Head of caudate nucleus (tissue), 42 donors: ENCODE measurements around the gene NEK8.

ENCODE experiments used
- DNase-seq, 42 donors: peaks; one replicate each; pipeline versions ENCODE4 v3.0.0 to v3.0.0-alpha.2; 2020 to 2021; ENCODE audit warnings: mixed read lengths in 7 of 42
- intact Hi-C: fragments of 100-400 bp; cut with DNase I; formaldehyde crosslinking; loops from one replicate; pipeline ENCODE4 v1.15.0; 2022

Gene NEK8

GRCh38 chr17:28738680-28739384 is 10.2 kb downstream of the NEK8 start:
- intact Hi-C loops = no loop called here
- no peak for DNase-seq

- no peak for DNase-seq
- intact Hi-C loops = no loop called here
These were observed 12.1 kb downstream of the NEK8 start for GRCh38 chr17:28740406-28741357.

DNA sequence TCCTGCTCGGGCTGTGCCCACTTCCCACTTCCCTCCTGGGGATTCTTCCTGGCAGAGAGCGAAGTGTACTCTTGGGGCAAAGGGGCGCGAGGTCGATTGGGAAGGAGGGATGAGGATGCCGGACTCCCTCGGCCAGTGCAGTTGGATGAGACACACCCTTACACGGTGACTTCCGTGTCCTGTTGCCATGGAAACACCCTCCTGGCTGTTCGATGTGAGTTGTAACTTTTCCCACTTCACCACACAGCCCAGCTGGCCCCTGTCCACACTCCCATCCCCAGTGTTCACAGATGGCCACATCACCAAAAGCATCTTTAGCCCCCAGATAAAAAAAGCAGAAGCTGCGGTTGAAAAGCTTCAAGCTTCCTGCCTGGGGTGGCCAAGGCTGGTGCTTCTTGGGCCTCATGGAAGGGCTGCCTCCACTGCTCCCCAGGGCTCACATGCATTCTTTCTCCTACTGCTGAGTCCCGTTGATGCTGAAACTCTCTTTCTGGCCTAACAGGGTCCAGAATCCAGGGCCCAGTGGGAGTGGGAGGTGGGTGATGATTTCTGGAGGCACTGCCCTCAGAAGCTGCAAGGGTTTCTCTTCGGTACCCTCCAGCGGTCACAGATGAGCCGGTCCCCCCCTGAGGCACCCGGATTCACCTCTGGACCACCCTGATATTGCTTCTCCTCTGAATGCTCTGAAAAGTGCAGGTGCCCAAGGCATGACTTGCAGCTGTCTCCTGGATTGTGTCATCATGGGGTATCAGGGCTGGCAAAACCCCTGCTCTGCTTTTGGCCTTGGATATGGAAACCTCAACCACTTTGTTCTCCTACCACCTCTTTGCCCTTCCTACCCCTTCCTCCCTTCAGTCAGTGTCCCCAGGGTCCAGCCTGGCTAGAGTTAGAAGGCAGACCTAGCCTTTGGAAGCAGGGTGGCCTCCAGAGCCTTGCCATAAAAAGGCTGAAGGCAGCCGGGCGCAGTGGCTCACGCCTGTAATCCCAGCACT is 13.1 kb downstream of the NEK8 start:
- peak in 1 of 42 donors; percentile 37 for DNase-seq
- intact Hi-C loops = no loop called here

DNA sequence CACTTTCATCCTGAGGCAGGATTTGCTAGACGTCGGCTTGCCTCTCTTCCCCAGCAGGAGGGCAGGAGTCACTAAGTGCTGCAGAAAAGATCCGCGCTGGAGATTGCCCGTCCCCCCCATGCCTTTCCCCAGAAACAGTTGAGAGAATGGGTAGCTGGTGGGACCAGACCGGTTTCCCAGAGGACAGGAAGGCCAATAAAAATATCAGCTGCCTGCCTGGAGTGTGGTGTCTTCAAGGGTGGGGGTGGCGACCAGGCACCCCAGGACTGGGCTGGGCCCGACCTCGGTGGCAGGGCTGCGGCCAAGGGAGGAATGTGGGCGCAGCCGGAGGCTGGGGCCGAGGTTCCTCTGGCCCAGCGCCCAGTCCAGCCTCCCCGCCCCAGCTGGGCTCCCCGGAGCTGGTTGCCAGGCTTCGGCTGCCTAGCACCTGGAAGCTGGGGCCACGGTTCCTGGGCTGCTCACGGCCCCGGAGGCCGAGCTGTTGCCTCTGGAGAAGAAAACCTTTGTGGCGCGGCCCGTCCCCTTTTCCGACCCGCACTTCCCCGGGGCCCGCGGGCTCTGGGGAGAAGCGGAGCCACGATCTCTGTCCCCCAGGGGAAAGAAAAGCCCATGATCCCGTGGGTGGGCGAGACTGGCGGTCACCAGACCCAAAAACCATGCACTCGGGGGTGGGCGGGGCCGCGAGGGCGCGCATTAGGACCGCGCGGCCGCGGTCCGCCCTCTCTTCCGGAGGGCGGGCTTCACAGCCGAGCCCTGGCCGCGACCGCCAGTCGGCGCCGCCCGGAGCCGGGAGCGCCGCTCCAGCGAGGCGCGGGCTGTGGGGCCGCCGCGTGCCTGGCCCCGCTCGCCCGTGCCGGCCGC is 14.9 kb downstream of the NEK8 start, which contains the start of gene TRAF4:
Gene TRAF4 (plus strand): TSS at position 769 of the 861 bp plus-strand sequence. CDS start 102 bp downstream, outside the sequence.
- peak in 39 of 42 donors; percentile 53 to 87 (median 76) for DNase-seq
- intact Hi-C loops = loop anchor here (2.0 kb wide), 1 partner anchor 15 kb away; the partner anchor contains the start of gene NEK8

- DNase-seq = peak in 25 of 42 donors; percentile 38 to 85 (median 60)
- intact Hi-C loops = loop anchor here (2.0 kb wide), 1 partner anchor 16 kb away; the partner anchor contains the start of gene NEK8
These were observed 15.8 kb downstream of the NEK8 start for GRCh38 chr17:28744104-28744971.

GRCh38 chr17:28744972-28745785 is 16.6 kb downstream of the NEK8 start:
- peak; percentile 83 to 98 (median 94) for DNase-seq
- intact Hi-C loops = loop anchor here (2.0 kb wide), 1 partner anchor 16 kb away; the partner anchor contains the start of gene NEK8

GRCh38 chr17:28745786-28746411 is 17.3 kb downstream of the NEK8 start:
- intact Hi-C loops = loop anchor here (2.0 kb wide), 1 partner anchor 17 kb away; the partner anchor contains the start of gene NEK8
- peak in 1 of 42 donors; percentile 20 for DNase-seq

GRCh38 chr17:28746611-28747050 is 18.0 kb downstream of the NEK8 start:
- DNase-seq = peak in 41 of 42 donors; percentile 28 to 88 (median 65)
- intact Hi-C loops = no loop called here

DNA sequence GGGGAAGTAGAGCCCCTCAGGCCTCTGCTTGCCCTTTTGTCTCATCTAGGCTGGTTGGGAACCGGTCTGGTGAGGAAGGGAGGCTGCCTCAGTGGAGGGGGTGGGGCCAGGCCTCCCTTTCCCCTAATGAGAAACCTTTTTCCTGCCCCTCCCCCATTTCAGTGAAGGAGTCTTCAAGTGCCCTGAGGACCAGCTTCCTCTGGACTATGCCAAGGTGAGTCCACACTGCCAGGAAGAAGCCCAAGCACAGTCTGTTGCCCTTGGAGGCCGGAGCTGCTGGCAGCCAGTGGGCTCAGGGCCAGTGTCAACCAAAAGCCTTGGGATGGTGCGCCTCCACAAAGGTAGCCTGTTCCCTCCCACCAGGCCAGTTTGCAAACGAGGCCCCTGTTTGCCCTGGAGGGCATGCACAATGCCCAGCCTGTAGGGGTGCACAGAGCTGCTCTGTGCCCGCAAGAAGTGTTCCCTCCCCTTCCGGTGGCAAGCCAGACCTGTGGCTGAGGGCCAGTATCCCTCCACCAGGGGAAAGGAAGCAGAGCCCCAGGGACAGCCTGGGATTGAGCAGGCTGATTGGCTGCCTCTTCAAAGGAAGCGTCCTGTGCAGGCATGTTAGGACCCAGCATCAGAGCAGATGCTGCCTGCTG is 18.6 kb downstream of the NEK8 start:
- intact Hi-C loops = no loop called here
- DNase-seq = peak in 38 of 42 donors; percentile 30 to 83 (median 70)

GRCh38 chr17:28747801-28748750 is 19.5 kb downstream of the NEK8 start:
- intact Hi-C loops = no loop called here
- DNase-seq = peak in 2 of 42 donors; percentile 20 to 29

DNA sequence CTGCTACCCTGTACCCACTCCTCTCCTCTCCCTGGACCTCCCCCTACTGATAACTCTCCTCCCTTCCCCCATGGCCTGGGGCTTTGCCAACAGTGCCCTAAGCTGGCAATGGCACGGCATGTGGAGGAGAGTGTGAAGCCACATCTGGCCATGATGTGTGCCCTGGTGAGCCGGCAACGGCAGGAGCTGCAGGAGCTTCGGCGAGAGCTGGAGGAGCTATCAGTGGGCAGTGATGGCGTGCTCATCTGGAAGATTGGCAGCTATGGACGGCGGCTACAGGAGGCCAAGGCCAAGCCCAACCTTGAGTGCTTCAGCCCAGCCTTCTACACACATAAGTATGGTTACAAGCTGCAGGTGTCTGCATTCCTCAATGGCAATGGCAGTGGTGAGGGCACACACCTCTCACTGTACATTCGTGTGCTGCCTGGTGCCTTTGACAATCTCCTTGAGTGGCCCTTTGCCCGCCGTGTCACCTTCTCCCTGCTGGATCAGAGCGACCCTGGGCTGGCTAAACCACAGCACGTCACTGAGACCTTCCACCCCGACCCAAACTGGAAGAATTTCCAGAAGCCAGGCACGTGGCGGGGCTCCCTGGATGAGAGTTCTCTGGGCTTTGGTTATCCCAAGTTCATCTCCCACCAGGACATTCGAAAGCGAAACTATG is 20.4 kb downstream of the NEK8 start:
- intact Hi-C loops = no loop called here
- peak in 4 of 42 donors; percentile 24 to 46 (median 35) for DNase-seq

DNA sequence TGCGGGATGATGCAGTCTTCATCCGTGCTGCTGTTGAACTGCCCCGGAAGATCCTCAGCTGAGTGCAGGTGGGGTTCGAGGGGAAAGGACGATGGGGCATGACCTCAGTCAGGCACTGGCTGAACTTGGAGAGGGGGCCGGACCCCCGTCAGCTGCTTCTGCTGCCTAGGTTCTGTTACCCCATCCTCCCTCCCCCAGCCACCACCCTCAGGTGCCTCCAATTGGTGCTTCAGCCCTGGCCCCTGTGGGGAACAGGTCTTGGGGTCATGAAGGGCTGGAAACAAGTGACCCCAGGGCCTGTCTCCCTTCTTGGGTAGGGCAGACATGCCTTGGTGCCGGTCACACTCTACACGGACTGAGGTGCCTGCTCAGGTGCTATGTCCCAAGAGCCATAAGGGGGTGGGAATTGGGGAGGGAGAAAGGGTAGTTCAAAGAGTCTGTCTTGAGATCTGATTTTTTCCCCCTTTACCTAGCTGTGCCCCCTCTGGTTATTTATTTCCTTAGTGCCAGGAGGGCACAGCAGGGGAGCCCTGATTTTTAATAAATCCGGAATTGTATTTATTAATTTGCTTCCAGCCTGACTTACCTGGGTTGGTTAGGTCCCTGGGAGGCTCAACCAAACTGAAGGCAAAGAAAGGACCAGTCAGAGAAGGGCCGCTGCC is 21.1 kb downstream of the NEK8 start:
- intact Hi-C loops = loop anchor here (10.0 kb wide), 1 partner anchor 65 kb away; no protein-coding TSS in a partner anchor
- peak in 1 of 42 donors; percentile 20 for DNase-seq
